ENCODE results near the gene COL25A1.

COL25A1 gene

DNA sequence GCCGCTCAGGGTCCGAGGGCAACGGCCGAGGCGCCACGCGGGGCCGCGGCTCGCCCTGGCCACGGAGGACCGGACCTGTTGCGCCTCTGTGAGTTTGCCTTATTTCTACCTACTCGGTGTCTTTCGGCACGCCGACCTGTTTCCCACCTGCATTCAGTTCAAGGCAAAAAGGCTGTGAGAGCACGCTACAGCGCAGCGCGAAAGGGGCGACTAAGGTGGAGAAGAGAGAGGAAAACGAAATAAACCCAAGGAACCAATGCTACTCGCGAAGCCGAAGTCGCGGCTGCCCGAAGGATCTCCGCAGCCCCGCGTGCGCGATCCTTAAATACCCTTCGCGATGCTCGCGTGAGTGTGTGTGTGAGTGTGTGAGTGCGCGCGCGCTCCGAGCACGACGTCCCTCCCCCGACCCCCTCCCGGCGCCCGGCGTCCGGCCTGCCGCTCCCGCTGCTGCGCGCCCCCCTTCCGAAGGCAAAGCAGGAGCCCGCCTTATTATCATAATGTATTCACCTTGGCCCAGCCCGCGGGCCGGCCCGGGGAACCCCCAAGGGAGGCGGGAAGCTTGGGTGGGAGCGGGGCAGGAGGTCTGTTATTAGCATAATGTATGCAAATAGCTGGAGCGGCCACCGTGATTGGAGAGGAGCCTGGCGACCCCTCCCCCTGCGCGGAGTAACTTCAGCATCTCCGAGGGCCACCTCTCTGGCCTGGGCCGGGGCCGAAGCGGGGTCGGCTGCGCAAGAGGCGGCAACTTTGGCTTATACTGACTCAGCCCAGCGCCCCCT lies at the start of gene COL25A1:
Gene COL25A1, minus strand, starts transcription at position 298 of the 779 bp plus-strand sequence.
- no peak for TF ChIP-seq JUND (IDR thresholded peaks at IDR 0.05; ENCODE audit: low read depth)
- in situ Hi-C loops (cut with HindIII; ENCODE audit: low pct_unique_long_range_greater_than_20kb, low sequenced_read_pairs) = no loop called here
- DNase-seq (ENCODE audit: low read depth in 1 of 2, low spot score in 1 of 2) = no peak

DNA sequence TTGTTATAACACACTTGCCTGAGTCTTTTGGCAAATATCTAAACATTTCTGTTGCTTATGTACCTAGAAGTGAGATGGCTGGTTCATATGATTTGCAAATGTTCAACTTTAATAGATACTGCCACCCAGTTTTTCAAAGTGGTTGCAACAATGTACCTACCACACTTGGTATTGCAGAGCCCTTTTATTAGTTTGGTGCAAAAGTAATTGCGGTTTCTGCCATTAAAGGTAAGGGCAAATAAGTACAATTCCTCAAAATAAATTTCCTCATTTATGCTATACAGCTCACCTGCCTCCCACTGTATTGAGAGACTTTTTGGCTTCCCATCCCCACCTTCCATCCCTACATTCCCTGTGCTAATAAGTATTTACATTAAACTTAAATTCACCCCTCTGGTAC lies 47.7 kb upstream of the COL25A1 start:
- in situ Hi-C loops (cut with HindIII; ENCODE audit: low pct_unique_long_range_greater_than_20kb, low sequenced_read_pairs) = no loop called here
- no peak for DNase-seq (ENCODE audit: low read depth in 1 of 2, low spot score in 1 of 2)
- TF ChIP-seq JUND (IDR thresholded peaks at IDR 0.05; ENCODE audit: low read depth) = no peak

DNA sequence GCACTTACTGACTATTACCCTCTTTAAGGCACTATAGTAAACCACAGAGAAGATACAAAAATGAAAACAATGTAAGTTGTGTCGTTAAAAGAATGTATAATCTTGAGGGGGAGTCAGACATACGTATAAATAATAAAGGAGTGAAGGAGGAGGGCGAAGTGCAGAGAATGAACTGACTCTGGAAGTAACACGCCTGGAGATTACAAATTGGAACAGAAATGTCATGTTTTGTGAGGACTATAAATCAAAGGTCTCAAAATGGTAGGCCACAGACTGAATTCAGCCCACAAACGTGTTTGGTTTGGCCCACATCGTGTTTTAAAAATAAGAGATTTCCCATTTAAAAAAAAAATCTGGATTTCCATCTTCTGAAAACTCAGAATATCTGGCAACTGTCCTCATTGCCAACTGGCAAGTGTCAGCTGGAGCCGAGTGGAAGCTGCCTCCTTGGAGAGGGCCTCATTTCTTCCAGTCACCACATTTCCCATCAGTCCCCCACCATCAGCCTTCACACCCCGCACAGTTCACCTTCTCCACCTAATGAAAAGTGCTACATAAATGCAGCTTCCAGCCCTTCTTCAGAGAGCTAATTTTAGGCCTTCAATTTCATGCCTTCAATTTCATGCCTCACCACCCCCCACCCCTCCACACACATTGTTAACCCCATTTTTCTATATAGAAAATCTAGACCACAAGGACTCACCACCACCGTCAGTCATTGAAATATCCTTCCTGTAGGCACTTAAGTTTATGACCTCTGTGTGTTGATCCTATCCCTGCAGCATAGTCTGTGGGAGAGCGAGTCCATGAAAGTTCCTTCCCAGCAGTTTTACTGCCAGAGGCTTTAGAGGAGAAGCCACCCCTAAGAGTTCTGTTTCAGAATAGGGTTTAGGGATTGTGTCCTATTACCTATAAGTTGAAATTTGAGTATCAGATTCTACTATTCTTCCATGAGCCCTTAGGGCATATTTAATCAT lies 32.0 kb upstream of the COL25A1 start:
- TF ChIP-seq JUND (IDR thresholded peaks at IDR 0.05; ENCODE audit: low read depth) = no peak
- in situ Hi-C loops (cut with HindIII; ENCODE audit: low pct_unique_long_range_greater_than_20kb, low sequenced_read_pairs) = no loop called here
- no peak for DNase-seq (ENCODE audit: low read depth in 1 of 2, low spot score in 1 of 2)

DNA sequence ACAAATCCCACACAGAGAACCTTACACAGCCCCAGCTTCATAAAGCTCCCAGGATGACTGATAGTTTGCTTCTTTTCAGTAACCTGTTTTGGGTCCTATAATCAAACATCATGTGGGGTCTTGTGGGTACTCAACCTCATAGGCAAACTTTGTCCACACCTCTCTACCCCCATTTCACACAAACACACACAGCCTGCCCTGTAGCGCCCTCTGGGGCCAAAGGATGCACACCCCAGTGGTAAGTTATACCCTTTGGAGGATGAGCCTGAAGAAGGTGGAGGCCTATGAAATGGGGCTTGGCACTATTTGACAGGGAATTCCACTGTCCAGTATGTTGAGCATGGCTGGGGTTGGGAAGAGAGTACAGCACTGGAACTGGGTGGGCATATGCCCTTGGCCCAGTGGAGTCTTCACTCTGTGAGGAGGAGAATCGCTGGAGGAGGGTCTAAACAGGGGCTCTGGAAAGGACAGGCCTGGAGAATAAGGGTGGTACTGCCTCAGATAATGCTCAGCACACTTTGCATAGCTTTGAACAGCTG lies 30.5 kb upstream of the COL25A1 start:
- DNase-seq (ENCODE audit: low read depth in 1 of 2, low spot score in 1 of 2) = no peak
- no peak for TF ChIP-seq JUND (IDR thresholded peaks at IDR 0.05; ENCODE audit: low read depth)
- in situ Hi-C loops (cut with HindIII; ENCODE audit: low pct_unique_long_range_greater_than_20kb, low sequenced_read_pairs) = no loop called here

DNA sequence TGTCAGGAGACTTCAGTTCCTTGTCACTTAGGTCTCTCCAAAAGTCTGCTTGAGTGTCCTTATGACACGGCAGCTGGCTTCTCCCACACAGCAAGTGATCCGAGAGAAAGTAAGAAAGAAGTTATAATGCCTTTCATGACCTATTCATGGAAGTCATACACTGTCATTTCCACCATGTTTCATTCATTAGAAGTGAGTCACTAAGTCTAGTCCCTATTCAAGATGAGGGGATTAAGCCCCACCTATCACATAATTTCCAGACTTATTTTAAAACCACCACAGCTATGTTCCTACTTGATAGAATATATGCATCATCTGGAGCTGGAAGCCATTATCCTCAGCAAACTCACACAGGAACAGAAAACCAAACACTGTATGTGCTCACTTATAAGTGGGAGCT lies 25.2 kb upstream of the COL25A1 start:
- in situ Hi-C loops (cut with HindIII; ENCODE audit: low pct_unique_long_range_greater_than_20kb, low sequenced_read_pairs) = no loop called here
- no peak for DNase-seq (ENCODE audit: low read depth in 1 of 2, low spot score in 1 of 2)
- TF ChIP-seq JUND (IDR thresholded peaks at IDR 0.05; ENCODE audit: low read depth) = no peak

DNA sequence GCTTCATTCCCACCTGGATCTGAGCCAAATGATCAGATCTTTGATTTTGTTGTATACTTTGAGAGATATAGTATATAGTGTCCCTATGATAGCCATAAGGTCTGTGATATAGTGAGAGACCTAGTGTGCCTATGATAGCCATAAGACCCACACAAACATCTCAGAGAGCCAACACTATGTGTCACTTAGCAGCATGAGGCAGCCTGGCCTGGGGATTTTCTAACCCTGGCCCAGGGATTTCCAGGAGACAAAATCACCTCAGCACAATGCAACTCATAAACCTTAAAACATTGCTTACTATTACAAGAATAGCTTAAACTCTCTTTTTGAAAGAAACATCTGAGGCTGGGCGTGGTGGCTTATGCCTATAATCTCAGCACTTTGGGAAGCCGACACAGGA lies 23.2 kb upstream of the COL25A1 start:
- no peak for DNase-seq (ENCODE audit: low read depth in 1 of 2, low spot score in 1 of 2)

DNA sequence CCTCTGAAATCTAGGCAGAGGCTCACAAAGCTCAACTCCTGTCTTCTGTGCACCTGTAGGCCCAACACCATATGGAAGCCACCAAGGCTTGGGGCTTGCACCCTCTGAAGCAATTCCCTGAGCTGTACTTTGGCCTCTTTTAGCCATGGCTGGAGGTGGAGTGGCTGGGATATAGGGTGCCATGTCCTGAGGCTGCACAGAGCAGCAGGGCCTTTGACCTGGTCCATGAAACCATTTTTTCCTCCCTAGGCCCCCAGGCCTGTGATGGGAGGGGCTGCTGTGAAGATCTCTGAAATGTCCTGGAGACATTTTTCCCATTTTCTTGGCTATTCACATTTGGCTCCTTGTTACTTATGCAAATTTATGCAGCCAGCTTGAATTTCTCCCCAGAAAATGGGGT lies 20.9 kb upstream of the COL25A1 start:
- DNase-seq (ENCODE audit: low read depth in 1 of 2, low spot score in 1 of 2) = no peak
- in situ Hi-C loops (cut with HindIII; ENCODE audit: low pct_unique_long_range_greater_than_20kb, low sequenced_read_pairs) = no loop called here
- no peak for TF ChIP-seq JUND (IDR thresholded peaks at IDR 0.05; ENCODE audit: low read depth)

More for the DNA sequence above, 23.2 kb upstream of the COL25A1 start:
- in situ Hi-C loops (cut with HindIII; ENCODE audit: low pct_unique_long_range_greater_than_20kb, low sequenced_read_pairs) = no loop called here
- TF ChIP-seq JUND (IDR thresholded peaks at IDR 0.05; ENCODE audit: low read depth) = no peak

DNA sequence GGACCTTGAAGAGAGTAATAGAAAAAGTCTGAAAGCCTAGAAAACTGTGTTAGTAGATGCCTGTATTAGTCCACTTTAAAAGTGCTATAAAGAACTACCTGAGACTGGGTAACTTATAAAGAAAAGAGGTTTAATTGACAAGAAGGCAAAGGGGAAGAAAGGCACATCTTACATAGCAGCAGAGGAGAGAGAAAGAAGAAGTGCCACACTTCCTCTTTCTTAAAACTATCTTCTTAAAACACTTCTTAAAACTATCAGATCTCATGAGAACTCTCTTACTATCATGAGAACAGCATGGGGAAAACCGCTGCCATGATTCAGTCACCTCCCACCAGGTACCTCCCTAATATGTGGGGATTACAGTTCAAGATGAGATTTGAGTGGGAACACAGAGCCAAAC lies 18.8 kb upstream of the COL25A1 start:
- TF ChIP-seq JUND (IDR thresholded peaks at IDR 0.05; ENCODE audit: low read depth) = no peak
- in situ Hi-C loops (cut with HindIII; ENCODE audit: low pct_unique_long_range_greater_than_20kb, low sequenced_read_pairs) = no loop called here

DNA sequence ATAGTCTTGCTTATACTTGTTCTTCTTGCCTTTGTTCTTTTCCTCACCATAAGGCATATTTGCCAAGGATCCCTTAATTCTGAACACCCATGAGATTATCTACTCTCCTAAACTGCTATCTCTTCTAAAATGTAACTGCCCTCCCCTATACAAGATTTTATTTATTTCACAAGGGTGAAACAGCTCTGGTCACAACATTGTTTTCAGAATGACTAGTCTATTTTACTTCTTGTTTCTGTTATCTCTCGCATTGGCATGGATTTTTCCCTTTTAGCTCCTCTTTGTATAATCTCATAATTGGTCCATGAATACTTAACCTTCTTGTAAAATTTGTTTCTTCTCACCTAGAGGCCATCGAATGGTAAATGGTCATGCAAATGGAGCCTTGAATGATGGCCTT lies 17.2 kb upstream of the COL25A1 start:
- TF ChIP-seq JUND (IDR thresholded peaks at IDR 0.05; ENCODE audit: low read depth) = no peak
- in situ Hi-C loops (cut with HindIII; ENCODE audit: low pct_unique_long_range_greater_than_20kb, low sequenced_read_pairs) = no loop called here
- DNase-seq (ENCODE audit: low read depth in 1 of 2, low spot score in 1 of 2) = no peak

More for the DNA sequence above, 18.8 kb upstream of the COL25A1 start:
- no peak for DNase-seq (ENCODE audit: low read depth in 1 of 2, low spot score in 1 of 2)

DNA sequence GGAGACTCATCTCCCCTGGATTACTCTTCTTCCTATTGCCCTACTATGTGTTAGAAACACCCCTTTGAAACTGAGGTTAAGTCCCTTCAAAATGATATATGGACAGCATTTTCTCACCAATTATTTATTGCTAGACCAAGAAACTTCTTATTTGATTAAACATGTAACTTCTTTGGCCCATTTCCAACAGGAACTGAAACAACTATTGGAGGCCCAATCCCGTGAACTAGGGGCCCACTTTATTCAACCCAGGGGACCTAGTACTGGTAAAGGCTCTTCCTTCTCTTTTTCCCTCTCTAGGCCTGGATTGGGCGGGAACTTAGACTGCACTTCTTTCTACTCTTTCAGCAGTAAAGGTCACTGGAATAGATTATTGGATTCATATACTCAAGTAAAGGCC lies 16.7 kb upstream of the COL25A1 start:
- TF ChIP-seq JUND (IDR thresholded peaks at IDR 0.05; ENCODE audit: low read depth) = no peak
- in situ Hi-C loops (cut with HindIII; ENCODE audit: low pct_unique_long_range_greater_than_20kb, low sequenced_read_pairs) = no loop called here
- no peak for DNase-seq (ENCODE audit: low read depth in 1 of 2, low spot score in 1 of 2)

DNA sequence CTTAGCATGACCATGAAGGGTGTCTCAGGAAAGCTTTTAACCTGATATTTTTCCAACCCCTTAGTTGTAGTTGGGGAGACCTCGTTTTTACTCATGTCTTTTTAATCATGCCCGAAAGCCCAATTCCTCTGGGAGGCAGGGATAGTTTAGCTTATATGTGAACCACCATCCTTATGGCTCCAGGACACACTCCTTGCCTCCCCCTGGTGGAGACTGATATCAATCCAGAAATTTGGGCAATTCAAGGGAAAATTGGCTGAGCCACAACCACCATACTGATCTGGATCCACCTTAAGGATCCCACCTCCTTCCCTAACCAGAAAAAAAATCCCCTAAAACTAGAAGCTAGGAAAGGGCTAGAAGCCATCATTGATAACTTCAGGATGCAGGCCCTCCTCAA lies 13.4 kb upstream of the COL25A1 start:
- TF ChIP-seq JUND (IDR thresholded peaks at IDR 0.05; ENCODE audit: low read depth) = no peak
- in situ Hi-C loops (cut with HindIII; ENCODE audit: low pct_unique_long_range_greater_than_20kb, low sequenced_read_pairs) = no loop called here
- DNase-seq (ENCODE audit: low read depth in 1 of 2, low spot score in 1 of 2) = no peak

DNA sequence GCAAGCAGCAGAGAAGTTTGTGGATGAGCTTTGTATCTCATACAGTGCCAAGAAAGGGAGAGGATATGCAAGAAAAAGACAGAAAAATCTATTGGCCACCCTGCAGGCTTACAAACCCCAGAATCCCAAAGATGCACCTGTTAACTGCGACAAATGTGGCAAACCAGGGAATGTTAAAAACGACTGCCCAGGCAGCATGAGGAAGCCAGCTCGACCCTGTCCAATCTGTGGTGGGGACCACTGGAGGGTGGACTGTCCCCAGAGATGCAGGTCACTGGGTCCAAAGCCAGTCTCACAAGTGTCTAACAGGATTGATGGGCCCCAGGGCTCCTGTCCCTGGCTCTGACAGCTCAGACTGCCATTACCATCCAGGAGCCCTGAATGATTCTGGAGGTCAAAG lies 12.9 kb upstream of the COL25A1 start:
- TF ChIP-seq JUND (IDR thresholded peaks at IDR 0.05; ENCODE audit: low read depth) = no peak
- in situ Hi-C loops (cut with HindIII; ENCODE audit: low pct_unique_long_range_greater_than_20kb, low sequenced_read_pairs) = no loop called here
- DNase-seq (ENCODE audit: low read depth in 1 of 2, low spot score in 1 of 2) = no peak

Data from T47D (cell line).